SKM-1 treated with dmso at 0.1 percent for 144 hours (cell line): ENCODE results near the gene DENND1A.

ENCODE experiments used
- DNase-seq: peaks from one replicate; lab custom pipeline; 2025; ENCODE audit not compliant: unreplicated experiment; lab: John Stamatoyannopoulos, UW

DENND1A gene

DNA sequence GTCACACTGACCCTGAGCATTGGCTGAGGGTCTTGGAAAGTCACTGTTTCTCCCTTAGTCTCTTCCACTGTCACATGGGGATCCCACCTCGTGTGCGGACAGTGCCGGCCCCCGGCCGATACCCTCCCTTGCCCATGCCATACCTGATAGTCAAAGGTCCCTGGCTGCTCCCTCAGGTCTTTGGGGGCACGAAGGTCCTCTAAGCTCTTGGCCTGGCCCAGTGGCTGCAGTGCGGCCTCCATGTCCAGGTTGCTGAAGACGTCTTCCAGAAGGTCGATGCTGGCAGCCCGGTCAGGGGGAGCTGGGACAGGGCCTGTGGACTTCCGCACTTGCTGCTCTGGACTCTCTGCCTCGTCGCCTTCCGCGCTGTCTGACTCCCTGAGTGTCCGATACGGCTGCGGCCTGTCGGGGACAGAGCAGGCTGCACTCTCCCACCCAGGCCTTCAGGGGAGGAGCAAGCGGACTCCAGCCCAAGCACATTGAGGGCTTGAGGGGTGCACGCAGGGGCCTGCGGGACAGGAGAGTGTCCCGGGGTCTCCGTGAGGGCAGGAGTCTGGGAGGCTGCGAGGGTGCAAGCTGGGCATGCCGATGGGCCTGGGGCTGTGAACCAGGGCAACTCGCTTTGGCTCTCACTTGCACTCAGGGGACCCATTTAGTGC, 546.3 kb downstream of the DENND1A start:
- DNase-seq, result no peak

DNA sequence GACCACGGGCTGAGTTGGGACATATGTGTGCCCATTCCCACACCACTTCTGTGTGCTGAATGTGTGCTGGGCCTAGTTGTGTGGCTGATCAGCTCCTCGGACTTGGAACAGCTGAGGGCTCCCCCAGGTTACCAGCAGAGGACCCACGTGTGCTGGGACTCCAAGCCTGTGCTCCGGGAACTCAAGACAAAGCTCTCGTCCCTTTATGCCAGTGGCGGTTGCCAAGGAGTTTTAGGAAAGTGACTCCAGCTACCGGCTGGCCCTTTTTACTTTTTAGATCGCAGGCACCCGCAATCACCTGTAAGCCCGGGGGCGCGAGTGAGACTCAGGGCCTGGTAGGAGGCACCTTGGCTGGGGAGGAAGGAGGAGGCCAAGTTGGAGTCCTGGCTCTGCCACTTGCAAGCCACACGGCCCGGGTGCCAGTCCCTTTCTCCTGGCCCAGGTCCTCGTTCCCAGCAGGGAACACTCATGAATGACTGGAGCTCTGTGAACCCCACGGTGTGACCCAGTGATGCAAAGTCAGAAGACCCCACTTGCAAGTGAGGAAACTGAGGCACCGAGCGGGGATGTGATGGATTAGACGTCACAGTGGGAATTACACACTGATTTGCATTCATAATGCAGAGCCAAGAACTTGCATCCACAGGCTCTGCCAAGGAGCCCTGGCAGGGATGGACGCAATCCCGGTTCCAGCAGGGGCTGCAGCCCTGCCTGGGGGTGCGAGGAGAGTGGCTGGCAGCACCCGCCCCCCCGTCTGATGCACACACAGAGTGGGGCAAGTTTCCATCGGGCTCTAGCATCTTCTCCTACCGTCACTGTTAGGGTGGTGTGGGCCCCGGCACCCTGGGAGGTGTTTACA, 547.0 kb downstream of the DENND1A start:
- no peak for DNase-seq

DNA sequence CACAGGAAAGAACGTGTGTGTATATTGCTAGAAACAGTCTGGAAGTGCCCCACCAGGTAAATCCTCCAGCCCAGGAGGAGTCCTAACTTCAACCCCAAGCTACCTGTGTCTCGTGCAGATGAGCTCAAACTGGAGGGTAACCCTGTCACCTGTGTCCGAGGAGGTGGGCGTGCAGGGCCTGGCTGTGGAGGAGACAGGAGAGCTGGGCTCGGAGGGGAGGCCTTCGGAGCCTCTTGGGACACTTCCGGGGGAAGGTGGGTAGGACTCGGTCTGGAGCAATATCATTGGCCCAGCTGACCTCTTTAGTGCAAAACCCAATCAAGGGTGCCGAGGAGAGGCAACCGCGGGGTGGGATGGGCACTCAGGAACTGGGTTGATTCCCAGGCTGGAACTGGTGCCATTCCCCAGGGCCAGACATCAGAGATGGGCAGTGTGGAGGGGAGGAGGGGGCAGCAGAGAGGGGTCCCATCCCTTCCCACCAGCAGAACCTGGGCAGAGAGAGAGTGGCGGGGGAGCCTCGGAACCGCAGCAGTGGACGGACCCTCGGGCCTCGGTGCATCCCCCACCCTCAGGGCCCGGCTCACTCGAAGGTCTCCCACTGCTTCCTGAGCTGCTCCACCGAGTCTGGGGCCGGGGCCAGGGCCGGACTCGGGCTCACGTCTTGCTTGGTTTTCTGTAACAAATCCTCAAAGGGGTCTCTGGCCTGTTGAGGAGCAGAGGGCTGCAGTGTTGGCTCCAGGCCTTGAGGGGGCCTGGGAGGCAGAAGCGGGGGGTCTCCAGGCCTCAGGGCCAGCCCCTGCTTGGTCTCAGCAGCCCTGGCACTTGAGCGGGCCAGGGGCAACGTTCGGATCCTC, 548.8 kb downstream of the DENND1A start:
- no peak for DNase-seq

DNA sequence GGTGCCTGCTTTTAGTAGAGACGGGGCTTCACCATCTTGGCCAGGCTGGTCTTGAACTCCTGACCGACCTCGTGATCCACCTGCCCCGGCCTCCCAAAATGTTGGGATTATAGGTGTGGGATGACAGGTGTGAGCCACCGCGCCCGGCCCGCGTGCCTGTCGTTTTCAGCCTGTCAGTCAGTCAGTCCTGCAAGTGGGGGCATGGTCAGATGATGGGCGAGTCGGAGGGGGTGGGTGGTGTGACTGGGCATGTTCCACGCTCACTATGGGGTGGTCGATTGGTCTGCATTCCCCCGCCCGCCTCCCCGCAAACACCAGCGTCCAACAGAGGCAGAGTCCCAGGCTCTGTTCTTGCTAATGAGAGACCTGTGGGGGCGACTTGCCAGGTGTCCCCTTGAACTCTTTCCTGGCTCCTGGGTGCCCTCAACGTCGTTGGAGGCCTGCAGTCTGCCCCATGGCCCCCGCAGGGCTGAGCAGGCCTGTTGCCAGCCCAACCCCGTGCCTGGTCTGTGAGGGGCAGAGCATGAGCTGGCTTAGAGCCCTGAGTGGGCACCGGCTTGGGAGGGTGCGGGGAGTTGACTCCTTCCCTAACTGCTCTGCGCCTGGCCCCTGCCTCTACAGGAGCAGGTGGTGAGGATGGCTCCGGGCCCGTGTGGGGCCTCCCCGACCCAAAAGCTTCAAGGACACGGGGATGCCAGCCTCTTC, 550.8 kb downstream of the DENND1A start:
- DNase-seq, result no peak

DNA sequence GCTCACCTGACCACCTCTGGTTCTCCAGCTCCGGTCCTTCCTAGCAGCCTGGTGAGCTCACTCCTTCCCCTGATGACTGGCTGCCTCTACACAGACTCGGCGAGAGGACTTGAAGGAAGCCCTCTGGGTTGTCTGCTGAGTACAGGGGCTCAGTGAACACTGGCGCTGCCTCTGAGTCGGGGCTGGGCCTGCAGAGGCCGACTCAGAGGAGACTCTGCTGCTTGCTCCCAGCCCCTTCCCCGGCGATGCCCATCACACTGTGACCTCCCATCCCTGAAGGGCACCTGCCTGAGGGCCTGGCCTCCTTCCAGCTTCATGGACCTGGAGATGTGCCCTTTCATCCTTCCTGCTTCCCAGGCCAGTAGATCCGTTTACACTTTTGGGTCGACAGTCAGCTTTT, 551.9 kb downstream of the DENND1A start:
- no peak for DNase-seq

DNA sequence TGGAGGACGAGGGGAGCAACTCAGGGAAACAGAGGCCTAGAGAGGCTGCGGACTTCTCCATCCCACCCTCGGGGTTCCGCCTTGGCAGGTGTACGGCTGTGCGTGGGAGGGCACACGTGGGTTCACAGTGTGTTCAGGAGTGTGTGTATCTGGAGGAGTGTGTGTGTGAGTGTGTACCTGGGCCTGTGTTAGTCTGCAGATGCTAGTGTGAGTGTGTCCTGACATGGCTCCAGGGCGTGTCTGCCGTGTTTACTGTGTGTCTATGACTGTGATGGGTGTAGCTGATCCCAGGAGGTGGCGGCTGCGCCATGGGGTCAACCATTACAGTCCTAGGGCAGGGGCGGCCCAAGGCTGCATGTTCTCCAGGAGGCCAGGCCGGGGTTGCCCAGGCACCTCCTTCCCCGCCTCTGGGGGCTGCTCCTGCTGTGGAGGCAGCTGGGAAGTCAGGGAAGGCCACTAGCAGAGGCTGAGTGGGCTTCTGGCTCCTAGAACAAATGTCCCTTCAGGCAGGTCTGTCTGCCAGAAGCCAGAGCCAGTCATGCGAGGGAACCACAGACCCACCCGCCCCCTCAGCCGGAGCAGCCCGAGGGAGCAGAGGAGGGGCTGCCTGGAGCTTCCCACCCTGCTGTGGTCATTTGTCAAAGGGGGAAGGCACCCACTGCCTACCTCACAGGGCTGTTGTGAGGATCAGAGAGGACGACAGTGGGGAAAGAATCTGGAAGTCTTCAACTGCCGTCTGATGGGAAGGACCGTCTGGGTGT, 552.5 kb downstream of the DENND1A start:
- DNase-seq, result no peak

DNA sequence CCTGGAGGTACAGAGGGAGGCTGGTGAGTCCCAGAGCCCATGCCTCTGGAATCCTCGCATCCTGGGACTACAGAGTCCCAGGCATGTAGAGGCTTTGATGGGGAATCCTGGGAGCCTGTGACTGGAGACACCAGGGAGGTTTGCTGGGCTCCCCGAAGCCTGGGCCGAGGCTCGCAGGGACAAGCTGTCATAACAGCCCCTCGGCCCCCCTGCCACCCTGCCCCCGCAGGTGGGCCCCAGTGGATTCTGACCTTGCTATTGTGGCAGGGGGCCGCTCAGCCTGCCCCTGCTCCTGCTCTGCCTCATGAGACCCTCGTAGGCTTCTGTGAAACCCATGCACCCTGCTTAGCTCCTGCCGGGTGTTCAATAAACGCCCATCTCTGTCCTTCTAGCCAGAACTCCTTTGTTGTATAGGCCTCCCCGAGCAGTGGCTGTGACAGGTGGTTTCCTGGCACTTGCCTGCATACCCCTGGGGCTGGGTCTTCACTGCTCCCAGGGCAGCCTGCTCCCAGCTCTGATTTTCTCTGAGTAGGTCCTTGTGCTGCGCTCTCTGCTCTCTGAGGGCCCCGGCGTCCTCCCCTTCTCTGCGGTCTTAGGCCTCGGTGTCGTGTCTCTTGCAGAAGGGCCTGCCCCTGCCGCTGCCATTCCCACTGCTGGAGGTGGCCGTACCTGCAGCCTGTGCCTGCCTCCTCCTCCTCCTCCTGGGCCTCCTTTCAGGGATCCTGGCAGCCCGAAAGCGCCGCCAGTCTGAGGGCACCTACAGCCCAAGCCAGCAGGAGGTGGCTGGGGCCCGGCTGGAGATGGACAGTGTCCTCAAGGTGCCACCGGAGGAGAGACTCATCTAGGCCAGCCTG, 553.5 kb downstream of the DENND1A start:
- no peak for DNase-seq

DNA sequence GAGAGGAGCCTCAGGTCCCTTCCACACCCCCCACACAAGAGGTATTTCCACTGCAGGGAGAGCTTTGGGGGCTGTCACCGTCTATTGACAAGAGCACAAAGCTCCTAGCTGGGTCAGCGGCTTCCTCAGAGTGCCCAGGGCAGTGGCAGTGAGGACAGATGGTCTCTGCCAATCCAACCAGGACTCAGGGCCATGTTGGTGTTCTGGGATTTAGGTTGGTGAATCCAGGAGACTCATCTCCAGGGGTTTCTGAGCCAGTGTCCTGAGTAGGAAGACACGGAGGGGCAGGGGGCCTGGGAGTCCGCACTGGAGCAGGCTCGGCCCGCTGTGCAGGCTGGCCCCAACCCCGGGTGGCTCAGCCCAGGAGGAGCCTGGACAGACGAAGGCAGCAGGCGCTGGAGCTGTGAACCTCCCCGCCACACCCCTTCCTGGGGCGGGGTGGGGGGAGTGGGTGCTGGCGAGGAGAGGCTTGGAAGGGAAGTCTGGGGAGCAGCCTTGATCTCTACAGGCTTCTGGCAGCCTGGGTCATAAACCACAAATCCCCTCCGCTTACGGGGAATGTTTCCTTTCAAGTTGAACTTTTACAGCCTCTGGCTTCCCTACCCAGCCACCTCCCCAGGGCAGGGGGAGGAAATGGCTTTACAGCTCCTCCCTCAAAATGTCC, 554.3 kb downstream of the DENND1A start:
- peak; percentile 30 for DNase-seq

DNA sequence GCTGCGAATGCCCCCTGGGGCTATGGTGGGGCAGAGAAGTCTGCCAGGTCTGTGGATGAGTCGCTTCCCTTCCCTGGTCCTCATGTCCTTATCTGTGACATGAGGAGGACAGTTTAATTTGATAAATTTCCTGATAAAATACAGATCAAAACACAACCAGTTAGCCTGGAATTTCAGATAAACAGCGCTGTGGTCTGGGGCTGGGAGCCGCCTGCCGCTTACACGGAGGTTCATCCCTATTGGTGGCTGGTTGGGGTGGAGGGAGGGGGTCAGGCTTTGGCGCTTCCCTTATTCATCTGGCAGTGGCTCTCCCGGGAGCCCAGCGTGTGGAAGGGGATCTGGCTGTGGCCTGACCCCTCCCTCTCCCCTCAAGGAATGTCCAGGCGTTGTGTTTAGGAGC, 556.0 kb downstream of the DENND1A start:
- DNase-seq, result no peak

DNA sequence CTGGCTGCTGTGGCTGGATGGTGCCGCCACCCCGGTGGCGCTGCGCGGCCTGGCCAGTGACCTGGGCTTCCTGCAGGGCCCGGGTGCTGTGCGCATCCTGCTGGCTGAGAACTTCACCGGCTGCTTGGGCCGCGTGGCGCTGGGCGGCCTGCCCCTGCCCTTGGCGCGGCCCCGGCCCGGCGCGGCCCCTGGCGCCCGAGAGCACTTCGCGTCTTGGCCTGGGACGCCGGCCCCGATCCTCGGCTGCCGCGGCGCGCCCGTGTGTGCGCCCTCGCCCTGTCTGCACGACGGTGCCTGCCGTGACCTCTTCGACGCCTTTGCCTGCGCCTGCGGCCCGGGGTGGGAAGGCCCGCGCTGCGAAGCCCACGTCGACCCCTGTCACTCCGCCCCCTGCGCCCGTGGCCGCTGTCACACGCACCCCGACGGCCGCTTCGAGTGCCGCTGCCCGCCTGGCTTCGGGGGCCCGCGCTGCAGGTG, 556.4 kb downstream of the DENND1A start:
- no peak for DNase-seq

DNA sequence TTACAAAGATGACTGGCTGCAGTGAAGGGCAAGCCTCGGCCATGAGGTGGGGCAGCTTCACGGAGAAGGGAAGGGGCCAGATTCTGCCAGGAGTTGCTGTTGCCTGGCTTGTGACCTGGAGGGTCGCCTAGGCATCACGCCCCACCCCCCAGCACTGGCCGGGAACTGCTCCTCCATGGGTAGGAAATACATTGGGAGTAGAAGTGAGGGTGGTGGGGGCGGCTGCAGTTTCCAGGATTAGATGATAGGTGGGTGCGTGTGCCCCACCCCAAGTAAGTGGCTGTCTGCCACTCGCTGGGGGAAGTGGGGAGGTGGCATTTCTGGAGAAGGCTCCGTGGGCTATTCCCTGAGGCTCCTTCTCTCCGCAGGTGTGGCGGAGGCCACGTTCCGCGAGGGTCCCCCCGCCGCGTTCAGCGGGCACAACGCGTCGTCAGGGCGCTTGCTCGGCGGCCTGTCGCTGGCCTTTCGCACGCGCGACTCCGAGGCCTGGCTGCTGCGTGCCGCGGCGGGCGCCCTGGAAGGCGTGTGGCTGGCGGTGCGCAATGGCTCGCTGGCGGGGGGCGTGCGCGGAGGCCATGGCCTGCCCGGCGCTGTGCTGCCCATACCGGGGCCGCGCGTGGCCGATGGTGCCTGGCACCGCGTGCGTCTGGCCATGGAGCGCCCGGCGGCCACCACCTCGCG, 557.0 kb downstream of the DENND1A start:
- DNase-seq, result no peak

DNA sequence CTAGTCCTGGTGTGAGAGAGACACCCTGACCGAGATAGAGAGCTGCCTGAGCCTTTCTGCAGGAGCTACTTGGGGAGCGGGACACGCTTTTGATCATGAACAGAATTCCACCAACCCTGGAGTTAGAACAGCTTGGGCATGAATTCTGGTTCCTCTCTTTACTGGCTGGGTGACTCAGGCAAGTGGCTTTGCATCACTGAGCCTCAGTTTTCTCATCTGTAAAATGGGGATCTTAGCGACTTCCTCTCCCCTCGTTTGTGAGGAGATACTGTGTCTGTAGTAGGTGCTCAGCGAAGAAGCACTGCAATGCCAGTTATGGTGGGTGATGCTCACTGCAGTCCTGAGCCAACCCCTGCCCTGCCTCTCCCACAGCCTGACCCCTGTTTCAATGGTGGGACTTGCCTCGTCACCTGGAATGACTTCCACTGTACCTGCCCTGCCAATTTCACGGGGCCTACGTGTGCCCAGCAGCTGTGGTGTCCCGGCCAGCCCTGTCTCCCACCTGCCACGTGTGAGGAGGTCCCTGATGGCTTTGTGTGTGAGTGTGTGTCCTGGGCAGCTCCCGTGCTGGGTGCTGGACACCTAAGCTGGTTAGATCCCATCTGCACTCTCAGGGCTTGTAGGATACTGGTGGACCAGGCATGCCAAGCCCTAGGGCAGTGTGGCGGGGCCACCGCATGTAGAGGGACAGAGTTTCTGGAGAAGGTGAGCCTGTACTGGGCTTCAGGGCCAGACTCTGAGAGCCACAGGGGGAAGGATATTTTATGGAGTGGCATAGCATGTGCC, 557.9 kb downstream of the DENND1A start:
- DNase-seq, result no peak

DNA sequence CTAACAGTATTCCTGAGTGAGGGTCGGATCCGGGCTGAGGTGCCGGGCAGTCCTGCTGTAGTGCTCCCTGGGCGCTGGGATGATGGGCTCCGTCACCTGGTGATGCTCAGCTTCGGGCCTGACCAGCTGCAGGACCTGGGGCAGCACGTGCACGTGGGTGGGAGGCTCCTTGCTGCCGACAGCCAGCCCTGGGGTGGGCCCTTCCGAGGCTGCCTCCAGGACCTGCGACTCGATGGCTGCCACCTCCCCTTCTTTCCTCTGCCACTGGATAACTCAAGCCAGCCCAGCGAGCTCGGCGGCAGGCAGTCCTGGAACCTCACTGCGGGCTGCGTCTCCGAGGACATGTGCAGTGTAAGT, 558.7 kb downstream of the DENND1A start:
- DNase-seq, result no peak

DNA sequence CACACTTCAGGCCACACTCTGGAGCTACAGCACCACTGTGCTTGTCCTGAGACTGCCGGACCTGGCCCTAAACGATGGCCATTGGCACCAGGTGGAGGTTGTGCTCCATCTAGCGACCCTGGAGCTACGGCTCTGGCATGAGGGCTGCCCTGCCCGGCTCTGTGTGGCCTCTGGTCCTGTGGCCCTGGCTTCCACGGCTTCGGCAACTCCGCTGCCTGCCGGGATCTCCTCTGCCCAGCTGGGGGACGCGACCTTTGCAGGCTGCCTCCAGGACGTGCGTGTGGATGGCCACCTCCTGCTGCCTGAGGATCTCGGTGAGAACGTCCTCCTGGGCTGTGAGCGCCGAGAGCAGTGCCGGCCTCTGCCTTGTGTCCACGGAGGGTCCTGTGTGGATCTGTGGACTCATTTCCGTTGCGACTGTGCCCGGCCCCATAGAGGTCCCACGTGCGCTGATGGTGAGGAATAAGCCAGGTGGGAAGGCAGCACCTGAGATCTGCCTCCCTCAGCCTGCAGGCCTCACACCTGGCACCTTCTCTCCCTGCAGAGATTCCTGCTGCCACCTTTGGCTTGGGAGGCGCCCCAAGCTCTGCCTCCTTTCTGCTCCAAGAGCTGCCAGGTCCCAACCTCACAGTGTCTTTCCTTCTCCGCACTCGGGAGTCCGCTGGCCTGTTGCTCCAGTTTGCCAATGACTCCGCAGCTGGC, 559.2 kb downstream of the DENND1A start:
- no peak for DNase-seq

DNA sequence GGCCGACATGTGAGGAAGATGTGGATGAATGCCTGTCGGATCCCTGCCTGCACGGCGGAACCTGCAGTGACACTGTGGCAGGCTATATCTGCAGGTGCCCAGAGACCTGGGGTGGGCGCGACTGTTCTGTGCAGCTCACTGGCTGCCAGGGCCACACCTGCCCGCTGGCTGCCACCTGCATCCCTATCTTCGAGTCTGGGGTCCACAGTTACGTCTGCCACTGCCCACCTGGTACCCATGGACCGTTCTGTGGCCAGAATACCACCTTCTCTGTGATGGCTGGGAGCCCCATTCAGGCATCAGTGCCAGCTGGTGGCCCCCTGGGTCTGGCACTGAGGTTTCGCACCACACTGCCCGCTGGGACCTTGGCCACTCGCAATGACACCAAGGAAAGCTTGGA, 559.8 kb downstream of the DENND1A start:
- DNase-seq, result no peak

DNA sequence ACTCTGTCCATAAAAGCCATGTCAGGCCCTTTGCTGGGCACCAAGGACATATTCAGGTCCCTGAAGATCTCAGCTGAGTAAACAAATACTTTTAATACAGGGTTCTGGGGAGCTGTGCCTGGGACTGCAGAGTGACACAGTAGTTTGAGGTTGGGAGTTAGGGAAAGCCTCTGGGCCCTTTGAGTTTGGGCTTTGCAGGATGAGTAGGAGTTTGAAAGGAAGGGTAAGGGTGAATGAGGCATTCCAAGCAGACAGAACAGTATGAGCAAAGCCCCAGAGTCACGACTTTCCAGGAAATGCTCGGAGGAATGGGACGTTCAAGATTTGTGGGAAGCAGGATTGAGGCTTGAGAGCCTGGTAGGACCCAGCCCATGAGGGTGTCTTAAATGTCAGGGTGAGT, 560.6 kb downstream of the DENND1A start:
- no peak for DNase-seq
